Activated CD4-positive, alpha-beta T cell treated with anti-CD3 and anti-CD28 coated beads for 24 hours (primary cell): Measurements from ENCODE around the gene FAM78A.
"Not testable (repeated sequence)": the region's sequence is repeated elsewhere in the genome, so short reads cannot be mapped to it uniquely, and the experiment has no call there.

Source experiments
- DNase-seq, 2 donors: peaks; one replicate each; pipeline ENCODE4 v3.0.0-alpha.2; 2020; ENCODE audit warnings: low read depth in 2 of 2

Gene FAM78A

GRCh38 chr9:131211920-131212319 is 64.4 kb downstream of the FAM78A start:
- DNase-seq, result not testable (repeated sequence)
